ENCODE results near the gene ZC3H10.

- TF ChIP-seq CTCF (IDR thresholded peaks at IDR 0.05): no peak
- TF ChIP-seq POLR2A (IDR thresholded peaks at IDR 0.05): no peak
- no peak for TF ChIP-seq EP300 (IDR thresholded peaks at IDR 0.05; ENCODE audit: low read depth)
Measured at GRCh38 chr12:56097738-56098137, 20.3 kb upstream of the ZC3H10 start.

Measured in transverse colon (tissue), 3 donors.